ENCODE measurements around the gene PXMP2. TPM values are rescaled to one million over a fixed set of nuclear protein-coding genes. Genes with fewer than 3 reads are reported as not detected.
"Not testable (repeated sequence)": the region's sequence is repeated elsewhere in the genome, so short reads cannot be mapped to it uniquely, and the experiment has no call there.

PXMP2 gene
- total RNA-seq, 1 experiment from 2014 or later: 52.6 TPM

GRCh38 chr12:132686825-132687210 lies 569 bp upstream of the PXMP2 start:
- ChIA-PET CTCF (no interaction called here), POLR2A (ENCODE audit: low non-redundant PET) (no interaction called here)
- no peaks in the 10 kb centered on the region for H3K9me3 ChIP-seq (ENCODE audit: low read depth, low read length, poor library complexity, severe bottlenecking)
- DNase-seq (ENCODE audit: low spot score): peak; percentile 60
- no peak for TF ChIP-seq EZH2 (IDR thresholded peaks at IDR 0.05; ENCODE audit: borderline replicate concordance, low read depth, low read length, poor library complexity, severe bottlenecking)
- TF ChIP-seq CTCF (conservative IDR thresholded peaks at IDR 0.05; ENCODE audit: low read depth, low read length): no peak
- H3K36me3 ChIP-seq (ENCODE audit: insufficient read depth, low read length, poor library complexity, severe bottlenecking): peaks cover 11% of the 10 kb centered on the region
- peaks cover 6% of the 10 kb centered on the region for H3K4me1 ChIP-seq (ENCODE audit: insufficient read depth, low read length, poor library complexity, severe bottlenecking)
- peak overlapping the region; percentile 94 for H3K27ac ChIP-seq (ENCODE audit: low read depth, low read length, poor library complexity, severe bottlenecking)
- no TSS peak for BruUV-seq (replicated peaks)
- intact Hi-C loops (cut with micrococcal nuclease; ENCODE audit: unreplicated experiment): no loop called here
- H3K27me3 ChIP-seq (replicated peaks; ENCODE audit: insufficient read depth, low read depth, low read length, poor library complexity): no peaks in the 10 kb centered on the region
- H3K4me3 ChIP-seq (ENCODE audit: low read depth, low read length, poor library complexity, severe bottlenecking): peak overlapping the region; percentile 88

- peaks cover 6% of the 10 kb centered on the region for H3K4me1 ChIP-seq (ENCODE audit: insufficient read depth, low read length, poor library complexity, severe bottlenecking)
- no peaks in the 10 kb centered on the region for H3K27me3 ChIP-seq (replicated peaks; ENCODE audit: insufficient read depth, low read depth, low read length, poor library complexity)
- no TSS peak for BruUV-seq (replicated peaks)
- POLR2A ChIA-PET (ENCODE audit: low non-redundant PET): no interaction called here
- DNase-seq (ENCODE audit: low spot score): no peak
- TF ChIP-seq EZH2 (IDR thresholded peaks at IDR 0.05; ENCODE audit: borderline replicate concordance, low read depth, low read length, poor library complexity, severe bottlenecking): no peak
- TF ChIP-seq CTCF (conservative IDR thresholded peaks at IDR 0.05; ENCODE audit: low read depth, low read length): no peak
- H3K36me3 ChIP-seq (ENCODE audit: insufficient read depth, low read length, poor library complexity, severe bottlenecking): peaks cover 11% of the 10 kb centered on the region
- no peak overlapping the region for H3K27ac ChIP-seq (ENCODE audit: low read depth, low read length, poor library complexity, severe bottlenecking)
- intact Hi-C loops (cut with micrococcal nuclease; ENCODE audit: unreplicated experiment): no loop called here
- peak overlapping the region; percentile 38 for H3K4me3 ChIP-seq (ENCODE audit: low read depth, low read length, poor library complexity, severe bottlenecking)
- no peaks in the 10 kb centered on the region for H3K9me3 ChIP-seq (ENCODE audit: low read depth, low read length, poor library complexity, severe bottlenecking)
- CTCF ChIA-PET: interaction anchor here (0.7 kb wide), 1 partner anchor 9 kb away, joined by 3 read pairs; no protein-coding TSS in a partner anchor
These were observed 1.8 kb downstream of the PXMP2 start for GRCh38 chr12:132689227-132689626.

DNA sequence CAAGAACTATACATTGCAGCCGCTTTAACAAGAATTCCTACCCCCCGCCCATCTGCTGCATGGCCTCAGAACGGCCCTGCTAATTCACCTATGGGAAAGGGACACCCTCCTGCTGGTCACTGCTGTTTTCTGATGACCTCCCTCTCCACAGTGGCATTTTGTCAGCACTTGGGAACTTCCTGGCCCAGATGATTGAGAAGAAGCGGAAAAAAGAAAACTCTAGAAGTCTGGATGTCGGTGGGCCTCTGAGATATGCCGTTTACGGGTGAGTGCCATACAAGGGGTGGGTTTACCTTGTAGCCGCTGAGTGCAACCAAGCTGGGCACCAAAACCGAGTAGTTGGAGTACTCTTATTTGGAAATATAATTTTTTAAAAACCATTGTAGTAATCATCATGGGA lies 2.7 kb downstream of the PXMP2 start:
- no peak for DNase-seq (ENCODE audit: low spot score)
- no peak overlapping the region for H3K27ac ChIP-seq (ENCODE audit: low read depth, low read length, poor library complexity, severe bottlenecking)
- ChIA-PET POLR2A (ENCODE audit: low non-redundant PET) (no interaction called here), CTCF (no interaction called here)
- no peak for TF ChIP-seq CTCF (conservative IDR thresholded peaks at IDR 0.05; ENCODE audit: low read depth, low read length)
- no peak for TF ChIP-seq EZH2 (IDR thresholded peaks at IDR 0.05; ENCODE audit: borderline replicate concordance, low read depth, low read length, poor library complexity, severe bottlenecking)
- no peaks in the 10 kb centered on the region for H3K9me3 ChIP-seq (ENCODE audit: low read depth, low read length, poor library complexity, severe bottlenecking)
- no TSS peak for BruUV-seq (replicated peaks)
- no peaks in the 10 kb centered on the region for H3K27me3 ChIP-seq (replicated peaks; ENCODE audit: insufficient read depth, low read depth, low read length, poor library complexity)
- intact Hi-C loops (cut with micrococcal nuclease; ENCODE audit: unreplicated experiment): no loop called here
- no peak overlapping the region for H3K4me3 ChIP-seq (ENCODE audit: low read depth, low read length, poor library complexity, severe bottlenecking)
- H3K4me1 ChIP-seq (ENCODE audit: insufficient read depth, low read length, poor library complexity, severe bottlenecking): peaks cover 6% of the 10 kb centered on the region
- H3K36me3 ChIP-seq (ENCODE audit: insufficient read depth, low read length, poor library complexity, severe bottlenecking): peaks cover 12% of the 10 kb centered on the region

DNA sequence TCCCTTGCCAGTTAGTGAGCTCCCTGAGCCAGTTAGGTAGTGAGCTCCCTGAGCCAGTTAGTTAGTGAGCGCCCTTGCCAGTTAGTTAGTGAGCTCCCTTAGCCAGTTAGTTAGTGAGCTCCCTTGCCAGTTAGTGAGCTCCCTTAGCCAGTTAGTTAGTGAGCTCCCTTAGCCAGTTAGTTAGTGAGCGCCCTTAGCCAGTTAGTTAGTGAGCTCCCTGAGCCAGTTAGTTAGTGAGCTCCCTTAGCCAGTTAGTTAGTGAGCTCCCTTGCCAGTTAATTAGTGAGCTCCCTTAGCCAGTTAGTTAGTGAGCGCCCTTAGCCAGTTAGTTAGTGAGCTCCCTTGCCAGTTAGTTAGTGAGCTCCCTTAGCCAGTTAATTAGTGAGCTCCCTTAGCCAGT lies 4.6 kb downstream of the PXMP2 start:
- H3K27me3 ChIP-seq (replicated peaks; ENCODE audit: insufficient read depth, low read depth, low read length, poor library complexity); H3K4me1 ChIP-seq (ENCODE audit: insufficient read depth, low read length, poor library complexity, severe bottlenecking); H3K4me3 ChIP-seq (ENCODE audit: low read depth, low read length, poor library complexity, severe bottlenecking); DNase-seq (ENCODE audit: low spot score); H3K27ac ChIP-seq (ENCODE audit: low read depth, low read length, poor library complexity, severe bottlenecking); POLR2A ChIA-PET (ENCODE audit: low non-redundant PET); BruUV-seq (replicated peaks); CTCF ChIA-PET; intact Hi-C loops (cut with micrococcal nuclease; ENCODE audit: unreplicated experiment); H3K9me3 ChIP-seq (ENCODE audit: low read depth, low read length, poor library complexity, severe bottlenecking): not testable (repeated sequence)
- H3K36me3 ChIP-seq (ENCODE audit: insufficient read depth, low read length, poor library complexity, severe bottlenecking): peaks cover 29% of the 10 kb centered on the region

DNA sequence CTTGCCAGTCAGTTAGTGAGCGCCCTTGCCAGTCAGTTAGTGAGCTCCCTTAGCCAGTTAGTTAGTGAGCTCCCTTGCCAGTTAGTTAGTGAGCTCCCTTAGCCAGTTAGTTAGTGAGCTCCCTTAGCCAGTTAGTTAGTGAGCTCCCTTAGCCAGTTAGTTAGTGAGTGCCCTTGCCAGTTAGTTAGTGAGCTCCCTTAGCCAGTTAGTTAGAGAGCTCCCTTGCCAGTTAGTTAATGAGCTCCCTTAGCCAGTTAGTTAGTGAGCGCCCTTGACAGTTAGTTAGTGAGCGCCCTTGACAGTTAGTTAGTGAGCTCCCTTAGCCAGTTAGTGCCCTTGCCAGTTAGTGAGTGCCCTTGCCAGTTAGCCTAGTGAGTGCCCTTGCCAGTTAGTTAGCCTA lies 7.5 kb downstream of the PXMP2 start:
- H3K27me3 ChIP-seq (replicated peaks; ENCODE audit: insufficient read depth, low read depth, low read length, poor library complexity); DNase-seq (ENCODE audit: low spot score); H3K9me3 ChIP-seq (ENCODE audit: low read depth, low read length, poor library complexity, severe bottlenecking); H3K4me3 ChIP-seq (ENCODE audit: low read depth, low read length, poor library complexity, severe bottlenecking); BruUV-seq (replicated peaks); CTCF ChIA-PET; H3K27ac ChIP-seq (ENCODE audit: low read depth, low read length, poor library complexity, severe bottlenecking); intact Hi-C loops (cut with micrococcal nuclease; ENCODE audit: unreplicated experiment); POLR2A ChIA-PET (ENCODE audit: low non-redundant PET); H3K4me1 ChIP-seq (ENCODE audit: insufficient read depth, low read length, poor library complexity, severe bottlenecking): not testable (repeated sequence)
- H3K36me3 ChIP-seq (ENCODE audit: insufficient read depth, low read length, poor library complexity, severe bottlenecking): peaks cover 55% of the 10 kb centered on the region
